HG02943 (cell line): ENCODE data around the gene PSG3.
"Not testable (repeated sequence)": the region's sequence is repeated elsewhere in the genome, so short reads cannot be mapped to it uniquely, and the experiment has no call there.

Experiments
- ATAC-seq: cut with Tn5 transposase; IDR thresholded peaks from one replicate; pipeline ENCODE4 v1.9.1; 2021; ENCODE audit warnings: mild to moderate bottlenecking, low read depth, moderate library complexity; ENCODE audit not compliant: unreplicated experiment

PSG3 gene

DNA sequence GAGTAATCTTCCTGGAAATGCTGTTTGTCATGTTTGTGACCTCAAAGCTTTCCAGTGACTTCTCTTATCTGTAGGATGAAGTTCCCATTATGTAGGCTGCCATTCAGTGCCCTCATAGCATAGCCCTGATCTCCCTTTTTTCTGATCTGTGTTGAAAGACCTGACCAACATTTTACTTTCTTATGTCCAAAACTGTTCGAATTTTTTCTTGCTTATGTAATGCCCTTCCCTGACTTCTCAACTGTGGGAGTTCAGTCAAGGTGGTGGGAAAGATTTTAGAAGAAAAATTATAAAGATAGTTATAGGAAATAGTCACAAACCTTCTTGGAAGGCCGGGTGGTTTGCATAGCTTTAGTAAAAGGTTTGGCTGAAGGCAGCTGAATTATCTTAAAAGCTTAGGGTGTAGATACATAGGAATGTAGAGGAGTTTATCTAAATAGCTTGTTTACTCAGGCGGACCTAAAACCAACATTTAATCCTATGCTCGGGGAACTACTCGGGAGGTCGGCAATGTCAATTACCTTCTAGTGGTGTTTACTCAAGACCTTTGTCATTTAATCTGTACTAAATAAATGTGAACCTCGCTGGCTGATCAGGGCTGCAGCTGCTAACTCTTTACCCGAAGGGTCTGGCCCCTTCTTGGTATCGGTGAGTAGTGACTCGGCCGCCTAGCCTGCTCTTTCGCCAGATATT, 44.3 kb downstream of the PSG3 start:
- no peak for ATAC-seq

DNA sequence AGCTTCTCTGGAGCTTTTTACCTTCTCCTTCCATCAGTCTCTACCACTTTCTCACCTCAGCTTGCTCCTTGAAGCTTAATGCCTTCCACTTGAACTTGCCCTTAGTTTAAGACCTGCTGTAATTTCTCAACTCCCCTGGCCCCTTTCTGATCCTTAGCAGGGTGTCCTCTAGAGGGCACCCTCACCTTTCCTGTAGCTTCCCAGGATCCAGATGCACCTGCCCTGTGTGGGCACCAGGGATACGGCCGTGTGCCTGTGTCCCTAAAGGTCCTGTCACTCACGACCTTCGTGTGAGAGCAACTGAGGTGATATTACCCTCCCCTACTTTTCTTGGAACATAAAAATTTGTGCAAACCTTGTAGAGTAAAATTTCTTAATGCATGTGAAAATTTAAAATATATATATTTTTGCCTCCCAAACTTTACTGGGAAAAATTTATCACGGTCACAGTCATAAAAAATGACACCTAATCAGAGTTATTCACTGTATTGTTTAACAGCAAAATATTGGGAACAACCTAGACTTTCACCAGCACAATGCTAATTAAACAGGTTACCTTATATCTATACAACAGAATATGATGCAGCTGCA, 46.4 kb downstream of the PSG3 start:
- ATAC-seq, result no peak

DNA sequence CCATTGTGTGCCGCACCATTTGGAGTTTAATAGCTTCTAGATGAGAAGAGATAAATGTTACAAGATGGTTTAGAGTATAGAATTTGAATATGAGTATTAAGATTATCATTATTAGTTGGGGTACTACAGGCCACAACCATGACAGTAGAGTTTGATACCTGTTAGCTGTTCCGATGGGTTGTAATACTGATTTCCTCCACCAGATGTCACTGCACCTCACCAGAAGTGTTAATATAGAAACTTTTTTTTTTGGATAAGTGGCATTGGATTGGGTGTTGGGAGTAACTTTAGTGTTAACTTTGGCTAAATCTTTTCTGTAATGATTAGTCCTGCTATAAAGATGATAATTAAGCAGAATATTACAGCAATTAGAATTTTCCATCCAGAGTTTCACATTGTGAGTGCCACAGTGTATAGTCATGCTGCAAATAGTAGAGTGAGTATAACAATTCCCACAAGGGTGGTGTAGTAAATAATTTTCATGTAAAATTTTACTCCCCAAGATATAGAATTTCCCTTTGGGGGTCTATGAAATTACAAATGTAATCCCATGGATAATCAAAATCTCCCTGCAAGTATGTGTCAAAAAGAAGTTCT, 56.3 kb downstream of the PSG3 start:
- ATAC-seq, result no peak

DNA sequence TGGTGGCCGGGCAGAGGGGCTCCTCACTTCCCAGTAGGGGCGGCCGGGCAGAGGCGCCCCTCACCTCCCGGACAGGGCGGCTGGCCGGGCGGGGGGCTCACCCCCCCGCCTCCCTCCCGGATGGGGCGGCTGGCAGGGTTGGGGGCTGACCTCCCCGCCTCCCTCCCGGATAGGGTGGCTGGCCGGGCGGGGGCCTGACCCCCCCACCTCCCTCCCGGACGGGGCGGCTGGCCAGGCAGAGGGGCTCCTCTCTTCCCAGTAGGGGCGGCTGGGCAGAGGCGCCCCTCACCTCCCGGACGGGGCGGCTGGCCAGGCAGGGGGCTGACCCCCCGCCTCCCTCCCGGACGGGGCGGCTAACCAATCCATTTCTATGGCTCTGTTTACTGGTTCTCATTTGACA, 64.0 kb downstream of the PSG3 start:
- ATAC-seq, result not testable (repeated sequence)

DNA sequence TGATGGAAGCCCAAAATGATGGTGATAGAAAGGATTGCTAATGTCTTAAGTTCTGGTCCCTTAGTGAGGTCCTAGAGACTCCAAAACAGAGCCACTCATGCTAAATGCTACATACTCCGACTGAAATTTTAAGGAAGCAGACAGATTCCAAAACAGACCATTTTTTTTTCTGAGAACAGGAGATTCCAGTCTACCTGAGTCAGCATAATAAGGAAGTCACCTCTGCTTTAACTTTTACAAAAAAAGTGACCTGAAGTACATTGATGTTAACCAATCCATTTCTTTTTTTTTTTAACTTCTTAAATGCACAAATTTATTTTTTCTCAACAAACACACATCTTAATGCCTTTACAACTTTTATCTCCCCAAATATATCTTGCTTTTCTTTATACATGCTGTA, 65.7 kb downstream of the PSG3 start:
- ATAC-seq, result not testable (repeated sequence)
